Upper lobe of left lung (tissue), 6 donors: ENCODE data around the gene NUDT4B. TPM values are rescaled to one million over a fixed set of nuclear protein-coding genes. Genes with fewer than 3 reads are reported as not detected.
A peak's percentile ranks its signal among the peaks of the same experiment; 100 is the strongest.
"Not testable (repeated sequence)": the region's sequence is repeated elsewhere in the genome, so short reads cannot be mapped to it uniquely, and the experiment has no call there.

Source experiments
- ATAC-seq, 2 donors: fragments of 200-7000 bp; cut with Tn5 transposase; one replicate each; pipeline ENCODE4 v1.9.1; 2022; ENCODE audit warnings: mild to moderate bottlenecking in 2 of 2, moderate library complexity in 2 of 2; ENCODE audit not compliant: low FRiP score in 2 of 2
- DNase-seq, 2 donors: peaks; one replicate each; pipeline ENCODE4 v3.0.0-alpha.2; 2019 to 2020
- H3K27ac ChIP-seq, 4 donors: fragments of 200-600 bp; sonication (generic); one replicate each; pipeline ENCODE4 v1.5.1; 2016 to 2019
- H3K27me3 ChIP-seq, 4 donors: fragments of 200-600 bp; sonication (generic); one replicate each; pipeline ENCODE4 v1.5.1; 2017 to 2019
- H3K36me3 ChIP-seq, 4 donors: fragments of 200-600 bp; sonication (generic); one replicate each; pipeline ENCODE4 v1.5.1; 2016 to 2019
- H3K4me1 ChIP-seq, 4 donors: fragments of 200-600 bp; sonication (generic); one replicate each; pipeline ENCODE4 v1.5.1; 2018 to 2019
- H3K4me3 ChIP-seq, 4 donors: fragments of 200-600 bp; sonication (generic); one replicate each; pipeline ENCODE4 v1.5.1; 2017 to 2019; ENCODE audit warnings: mild to moderate bottlenecking in 2 of 4, moderate library complexity in 1 of 4
- H3K9me3 ChIP-seq, 4 donors: fragments of 200-600 bp; sonication (generic); one replicate each; pipeline ENCODE4 v1.5.1; 2018 to 2019
- WGBS, 2 donors: methylation state at CpG; one replicate each; pipeline ENCODE4 v1.1.5; 2017 to 2018; 5-methylcytosine and 5-hydroxymethylcytosine counted together
- total RNA-seq, 6 donors: library from RNA; depleted of rRNA in 4 of 6; stranded (reverse); fragments of >200 nt in 4 of 6; gene quantifications; one replicate each; pipeline versions ENCODE4 v1.1.0 to v1.2.1, GENCODE V29; 2016 to 2021
- donor health status: DM: no; HTN: no; CAD: no; lungs with moderate emphysema.
- donor health status: DM: no; HTN: yes; CAD: no; lungs with severe emphysema.

NUDT4B gene
- total RNA-seq, 6 donors from 2014 or later: 0.44 to 42.3 (median 6.3) TPM; not detected in 2

DNA sequence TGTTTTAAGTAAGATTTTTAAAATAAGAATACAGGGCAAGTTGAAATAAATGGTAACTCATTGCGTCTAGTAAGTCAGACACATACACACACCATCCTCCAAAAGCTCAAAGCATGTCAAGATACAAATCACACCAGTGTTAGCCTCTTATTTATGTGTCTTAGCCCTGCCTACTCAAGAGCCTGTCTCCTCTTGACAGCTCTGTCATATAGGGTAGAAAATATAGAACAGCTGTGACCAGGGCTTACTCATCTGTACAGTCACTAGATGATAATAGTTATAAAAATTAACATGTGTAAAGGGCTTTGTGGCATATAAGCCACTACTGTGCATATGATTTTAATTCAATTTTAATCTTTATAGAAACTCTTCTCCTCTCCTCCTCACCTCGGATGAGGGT lies 7.7 kb downstream of the NUDT4B start:
- no CpG with 5 or more reads among the region's 2 CpGs for WGBS, 2 donors
- not testable (repeated sequence) for H3K36me3 ChIP-seq, H3K4me3 ChIP-seq, ATAC-seq, H3K9me3 ChIP-seq, DNase-seq, H3K27me3 ChIP-seq, H3K4me1 ChIP-seq, H3K27ac ChIP-seq

DNA sequence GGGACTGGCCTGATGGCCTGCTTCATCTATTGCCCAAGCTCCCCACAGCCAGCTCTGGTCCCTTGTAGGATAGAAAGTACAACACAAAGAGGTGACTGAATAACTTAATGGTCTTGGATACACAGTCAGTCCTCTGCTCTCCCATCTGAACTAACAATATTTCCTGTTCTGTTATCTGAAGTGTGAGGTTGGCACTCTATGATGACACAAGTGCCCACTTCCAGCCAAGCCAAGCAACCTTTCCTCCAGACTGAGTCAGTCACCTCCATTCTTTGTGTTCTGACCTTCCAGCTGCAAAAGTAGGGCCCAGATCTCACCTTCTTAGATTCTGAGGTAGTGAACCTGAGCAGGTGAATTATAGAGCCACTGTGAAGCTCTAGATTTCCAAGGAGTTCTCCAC lies 8.9 kb downstream of the NUDT4B start:
- H3K36me3 ChIP-seq, H3K27ac ChIP-seq, H3K27me3 ChIP-seq, H3K9me3 ChIP-seq, DNase-seq, H3K4me1 ChIP-seq, H3K4me3 ChIP-seq, ATAC-seq: not testable (repeated sequence)

GRCh38 chr1:148758412-148758811 lies 9.8 kb downstream of the NUDT4B start:
- ATAC-seq: peak; percentile 83 to 85
- no CpG with 5 or more reads among the region's 5 CpGs for WGBS, 2 donors

DNA sequence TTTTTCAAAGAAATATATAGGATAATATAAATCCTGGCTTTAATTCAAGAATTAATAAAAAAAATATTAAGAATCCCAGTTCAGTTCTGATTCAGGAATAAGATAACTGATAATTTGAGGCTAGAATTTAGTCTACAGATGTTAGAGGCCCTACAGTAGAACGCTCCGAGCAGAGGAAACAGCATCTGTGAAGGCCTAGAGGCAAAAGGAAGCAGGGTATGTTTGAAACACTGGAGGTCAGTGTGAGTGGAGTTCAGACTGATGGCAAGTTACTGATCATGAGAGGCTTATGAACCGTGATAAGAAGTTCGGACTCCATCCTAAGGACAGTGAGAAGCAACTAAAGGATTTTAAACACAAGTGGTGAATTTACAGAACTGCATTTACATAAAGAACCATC lies 10.4 kb downstream of the NUDT4B start:
- not testable (repeated sequence) for H3K36me3 ChIP-seq, H3K27ac ChIP-seq, H3K27me3 ChIP-seq, H3K4me3 ChIP-seq, H3K4me1 ChIP-seq, H3K9me3 ChIP-seq, DNase-seq
- no CpG with 5 or more reads among the region's 4 CpGs for WGBS, 2 donors
- ATAC-seq: peak in 1 of 2 donors; percentile 63

More at GRCh38 chr1:148758412-148758811, 9.8 kb downstream of the NUDT4B start:
- H3K27me3 ChIP-seq, H3K9me3 ChIP-seq, H3K4me3 ChIP-seq, H3K36me3 ChIP-seq, DNase-seq, H3K27ac ChIP-seq, H3K4me1 ChIP-seq: not testable (repeated sequence)

GRCh38 chr1:148759749-148760148 lies 11.2 kb downstream of the NUDT4B start:
- peak in 1 of 2 donors; percentile 28 for ATAC-seq

DNA sequence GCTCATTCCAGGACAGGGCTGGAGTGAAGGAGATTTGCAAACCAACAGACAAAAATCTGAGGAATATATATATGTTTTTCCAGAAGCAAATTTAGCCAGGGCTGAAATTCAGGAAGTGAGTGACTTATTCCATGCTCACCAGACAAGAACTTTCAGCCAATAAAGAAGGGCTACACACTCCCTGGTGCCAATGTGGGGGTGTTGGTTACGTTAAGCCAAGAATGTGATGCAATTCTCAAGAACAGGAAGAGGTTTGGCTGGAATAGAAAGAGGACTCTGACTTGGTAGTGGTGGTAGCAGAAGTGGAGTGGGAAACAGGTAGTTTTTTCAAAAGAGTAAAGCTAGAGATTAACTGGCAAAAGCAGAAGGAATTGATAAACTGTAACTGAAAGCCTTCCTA lies 11.6 kb downstream of the NUDT4B start:
- H3K4me3 ChIP-seq, H3K27ac ChIP-seq, DNase-seq, H3K36me3 ChIP-seq, H3K27me3 ChIP-seq, H3K9me3 ChIP-seq, H3K4me1 ChIP-seq: not testable (repeated sequence)
- no CpG with 5 or more reads among the region's 1 CpG for WGBS, 2 donors
- peak; percentile 63 to 90 for ATAC-seq

More at GRCh38 chr1:148759749-148760148, 11.2 kb downstream of the NUDT4B start:
- H3K27ac ChIP-seq, H3K9me3 ChIP-seq, H3K27me3 ChIP-seq, H3K4me3 ChIP-seq, H3K36me3 ChIP-seq, H3K4me1 ChIP-seq: not testable (repeated sequence)
- peak in 1 of 2 donors; percentile 19 for DNase-seq
- WGBS, 2 donors: 80 to 91% methylated on average over 2 of the region's 2 CpGs

- not testable (repeated sequence) for H3K4me3 ChIP-seq, H3K27me3 ChIP-seq, H3K27ac ChIP-seq, H3K4me1 ChIP-seq, H3K36me3 ChIP-seq, H3K9me3 ChIP-seq, DNase-seq
- peak; percentile 69 to 72 for ATAC-seq
Observed at GRCh38 chr1:148761360-148761759, 12.8 kb downstream of the NUDT4B start.

DNA sequence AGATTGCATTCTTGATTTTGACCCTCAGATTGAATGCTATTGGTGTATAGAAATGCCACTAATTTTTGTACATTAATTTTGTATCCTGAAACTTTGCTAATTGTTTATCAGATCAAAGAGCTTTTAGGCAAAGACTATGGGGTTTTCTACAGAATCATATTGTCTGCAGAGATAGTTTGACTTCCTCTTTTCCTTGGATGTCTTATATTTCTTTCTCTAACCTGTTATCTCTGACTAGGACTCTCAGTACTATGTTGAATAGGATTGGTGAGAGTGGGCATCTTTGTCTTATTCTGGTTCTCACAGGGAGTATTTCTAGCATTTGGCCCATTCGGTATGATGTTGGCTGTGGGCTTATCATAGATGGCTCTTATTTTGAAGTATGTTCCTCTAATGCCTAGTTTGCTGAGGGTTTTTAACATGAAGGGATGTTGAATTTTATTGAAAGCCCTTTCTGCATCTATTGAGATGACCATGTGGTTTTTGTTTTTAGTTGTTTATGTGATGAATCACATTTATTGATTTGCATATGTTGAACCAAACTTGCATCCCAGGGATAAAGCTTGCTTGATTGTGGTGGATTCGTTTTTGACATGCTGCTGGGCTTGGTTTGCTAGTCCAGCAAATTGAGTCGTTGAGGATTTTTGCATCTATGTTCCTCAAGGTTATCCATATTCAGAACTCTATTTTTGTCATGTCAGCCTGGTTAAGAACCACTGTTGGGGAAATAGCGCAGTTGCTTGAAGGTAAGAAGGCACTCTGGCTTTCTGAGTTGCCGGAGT lies 16.9 kb downstream of the NUDT4B start:
- not testable (repeated sequence) for H3K4me3 ChIP-seq, ATAC-seq, H3K4me1 ChIP-seq, H3K27ac ChIP-seq, H3K27me3 ChIP-seq, H3K9me3 ChIP-seq, DNase-seq, H3K36me3 ChIP-seq
- WGBS, 2 donors: no CpG with 5 or more reads among the region's 5 CpGs

DNA sequence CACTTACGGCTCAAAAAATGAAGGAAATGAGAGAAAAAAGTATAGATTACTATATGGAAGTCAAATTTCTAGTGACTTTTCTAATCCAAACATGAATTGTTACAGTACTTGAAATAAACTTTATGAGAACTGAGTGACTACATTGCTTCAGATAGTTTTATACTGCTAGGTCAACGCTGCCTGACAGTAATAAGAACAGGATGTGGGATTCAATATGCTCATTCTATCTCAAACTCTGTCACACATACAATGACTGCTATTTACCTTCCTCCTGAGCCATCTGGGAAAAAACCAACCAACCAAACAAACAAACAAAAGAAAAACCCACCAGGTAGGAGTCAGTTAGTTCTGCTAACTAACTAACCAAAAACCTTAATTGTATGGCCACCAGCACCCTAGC lies 20.0 kb downstream of the NUDT4B start:
- H3K9me3 ChIP-seq, H3K36me3 ChIP-seq, H3K27me3 ChIP-seq, ATAC-seq, H3K4me3 ChIP-seq, H3K27ac ChIP-seq, DNase-seq, H3K4me1 ChIP-seq: not testable (repeated sequence)
- WGBS, 2 donors: no CpG with 5 or more reads among the region's 2 CpGs

GRCh38 chr1:148769495-148769894 lies 20.9 kb downstream of the NUDT4B start:
- DNase-seq, H3K27ac ChIP-seq, H3K4me1 ChIP-seq, H3K4me3 ChIP-seq, H3K36me3 ChIP-seq, H3K27me3 ChIP-seq, H3K9me3 ChIP-seq: not testable (repeated sequence)
- peak in 1 of 2 donors; percentile 39 for ATAC-seq
- WGBS, 2 donors: no CpG with 5 or more reads among the region's 3 CpGs

DNA sequence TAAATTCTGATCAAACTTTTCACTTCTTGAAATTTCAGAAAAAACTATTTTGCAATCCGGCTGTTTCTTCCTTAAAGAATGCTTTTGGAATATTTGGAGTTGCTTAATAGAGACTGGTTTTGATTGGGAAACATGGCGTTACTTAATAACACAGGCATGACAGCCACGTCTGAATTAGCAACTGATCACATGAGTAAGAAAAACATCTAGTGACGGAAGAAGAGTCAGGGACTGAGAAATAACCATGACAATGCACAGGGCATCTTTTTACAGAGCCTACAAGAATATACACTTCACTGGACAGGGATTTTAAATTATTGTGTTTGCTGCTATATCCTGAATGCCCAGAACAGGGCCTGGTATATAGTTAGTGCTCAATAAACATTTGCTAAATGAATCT lies 25.1 kb downstream of the NUDT4B start:
- not testable (repeated sequence) for H3K27me3 ChIP-seq, H3K36me3 ChIP-seq, DNase-seq, H3K4me1 ChIP-seq, H3K27ac ChIP-seq, H3K9me3 ChIP-seq, H3K4me3 ChIP-seq
- ATAC-seq: peak in 1 of 2 donors; percentile 92
- no CpG with 5 or more reads among the region's 4 CpGs for WGBS, 2 donors

DNA sequence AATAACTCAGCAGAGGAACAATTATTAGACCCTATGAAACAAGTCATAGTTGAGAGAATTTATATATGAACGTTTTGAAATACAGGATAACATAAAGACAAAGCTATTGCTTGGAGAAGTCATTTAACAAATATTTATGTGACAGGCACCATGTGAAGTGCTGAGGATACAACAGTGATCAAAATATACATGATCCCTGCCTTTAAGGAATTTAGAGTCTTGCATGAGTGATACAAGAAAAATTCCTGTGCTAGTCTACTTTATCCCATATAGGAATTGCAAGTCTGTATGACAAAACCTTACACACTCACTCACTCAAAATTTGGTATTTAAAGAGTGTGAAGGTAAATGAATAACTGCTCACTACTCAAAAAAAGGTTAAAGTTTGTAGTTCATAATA lies 25.5 kb downstream of the NUDT4B start:
- not testable (repeated sequence) for H3K9me3 ChIP-seq, H3K4me3 ChIP-seq, DNase-seq, H3K27me3 ChIP-seq, H3K36me3 ChIP-seq, ATAC-seq, H3K4me1 ChIP-seq, H3K27ac ChIP-seq
- no CpG with 5 or more reads among the region's 1 CpG for WGBS, 2 donors

DNA sequence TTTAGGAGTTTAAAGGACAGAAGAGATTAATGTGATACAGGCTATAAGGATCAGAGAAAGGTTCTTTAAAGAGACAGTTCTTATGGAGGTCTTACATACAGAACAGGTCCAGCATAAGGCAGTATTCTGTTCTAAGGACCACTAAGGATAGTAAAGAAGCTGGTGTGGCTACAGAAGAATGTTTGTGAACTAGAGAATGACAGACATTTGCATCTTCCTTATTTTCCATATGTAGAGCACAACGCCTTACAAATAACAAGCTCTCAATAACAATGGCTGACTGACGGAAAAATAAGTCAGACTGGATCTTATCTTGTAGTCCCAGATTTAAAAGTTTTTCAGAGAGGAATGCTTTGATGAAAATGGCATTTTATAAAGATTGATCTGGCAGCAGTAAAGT lies 26.7 kb downstream of the NUDT4B start:
- not testable (repeated sequence) for DNase-seq, H3K9me3 ChIP-seq, ATAC-seq, H3K36me3 ChIP-seq, H3K27ac ChIP-seq, H3K4me1 ChIP-seq, H3K27me3 ChIP-seq, H3K4me3 ChIP-seq
- WGBS, 2 donors: no CpG with 5 or more reads among the region's 2 CpGs

DNA sequence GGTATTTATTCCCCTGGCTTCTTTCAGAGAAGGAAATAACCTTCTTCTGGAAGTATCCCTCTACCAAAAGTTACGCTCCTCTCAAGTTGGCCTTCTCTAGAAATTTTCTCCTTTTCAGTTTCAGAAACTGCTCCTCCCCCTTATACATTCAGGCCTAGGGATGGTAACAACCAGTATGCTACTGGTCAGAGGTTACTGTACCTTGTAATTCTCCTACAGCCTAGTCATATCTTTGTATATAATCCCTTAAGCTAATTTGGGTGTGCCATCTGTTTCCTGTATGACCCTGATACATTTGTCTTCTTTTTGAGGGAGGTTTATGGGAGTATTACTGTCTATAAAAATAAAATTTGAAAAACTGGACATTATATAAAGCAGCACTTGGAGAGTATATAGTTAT lies 29.1 kb downstream of the NUDT4B start:
- not testable (repeated sequence) for DNase-seq, H3K27me3 ChIP-seq, H3K9me3 ChIP-seq, H3K4me1 ChIP-seq, H3K4me3 ChIP-seq, H3K27ac ChIP-seq, H3K36me3 ChIP-seq, ATAC-seq
- no CpG with 5 or more reads among the region's 1 CpG for WGBS, 2 donors
